HCT116 (cell line): Measurements from ENCODE around the gene CHST4. TPM values are rescaled to one million over a fixed set of nuclear protein-coding genes. Genes with fewer than 3 reads are reported as not detected.
A peak's percentile ranks its signal among the peaks of the same experiment; 100 is the strongest.

Source experiments
- ATAC-seq: fragments of 200-7000 bp; cut with Tn5 transposase; 2 replicates; pipeline ENCODE4 v1.9.1; 2020; ENCODE audit warnings: mild to moderate bottlenecking, moderate library complexity
- BruUV-seq: library from RNA; stranded (reverse); fragments of 400-500 nt; replicated peaks from 2 replicates; lab custom pipeline; 2021; lab: Mats Ljungman, UMichigan
- CTCF ChIA-PET: fragments of 300-600 bp; sonication (Branson Sonifier 250); formaldehyde crosslinking; loops from one replicate; lab custom pipeline; 2021; ENCODE audit warnings: antibody characterized with exemption; lab: Charles Lee
- POLR2A ChIA-PET: fragments of 300-600, 350-600 bp; sonication (Branson Sonifier 250); formaldehyde crosslinking; loops from one replicate; lab custom pipeline; 2021; ENCODE audit warnings: antibody characterized with exemption; lab: Charles Lee
- RAD21 ChIA-PET, 2 experiments: fragments of 300-600 bp; sonication (Branson Sonifier 250); formaldehyde crosslinking; loops; one replicate each; lab custom pipeline; 2023; ENCODE audit warnings: low total read pairs in 2 of 2; ENCODE audit not compliant: uncharacterized antibody in 2 of 2, unreplicated experiment in 2 of 2, low non-redundant PET in 1 of 2; lab: Charles Lee
- DNase-seq: peaks from one replicate; pipeline ENCODE4 v3.0.0-alpha.2; 2010; ENCODE audit warnings: low read depth, low spot score
- H2AFZ ChIP-seq: fragments of 200-600 bp; shearing (Covaris generic), sonication (generic); 2 replicates; pipeline ENCODE4 v1.6.1; 2017; ENCODE audit warnings: low read depth, mixed run types, mixed read lengths, antibody characterized with exemption, low read length; ENCODE audit not compliant: poor library complexity, severe bottlenecking
- H3K27ac ChIP-seq: 2 replicates; pipeline ENCODE4 v1.5.1; 2012; ENCODE audit warnings: low read depth, low read length
- H3K27me3 ChIP-seq: fragments of 200-600 bp; sonication (generic); 2 replicates; pipeline ENCODE4 v1.6.1; 2016; ENCODE audit warnings: mixed run types, low read length, mixed read lengths; ENCODE audit not compliant: insufficient read depth
- H3K36me3 ChIP-seq, 2 experiments: fragments of 200-500 bp in 1 of 2; fragments of 200-600 bp in 1 of 2; sonication (Bioruptor generic) in 1 of 2; sonication (generic) in 1 of 2; 2 replicates each; pipeline versions ENCODE4 v1.5.1 to v1.6.1; 2014 to 2016; ENCODE audit warnings: low read length in 2 of 2, inconsistent platforms in 1 of 2, mixed read lengths in 1 of 2, mixed run types in 1 of 2; ENCODE audit not compliant: insufficient read depth in 2 of 2, control insufficient read depth in 1 of 2
- H3K4me1 ChIP-seq, 2 experiments: fragments of 200-600 bp in 1 of 2; sonication (generic) in 1 of 2; 2 replicates each; pipeline versions ENCODE4 v1.5.1 to v1.6.1; 2012 to 2017; ENCODE audit warnings: low read length in 2 of 2, inconsistent platforms in 1 of 2, mild to moderate bottlenecking in 1 of 2, mixed read lengths in 1 of 2, mixed run types in 1 of 2, moderate library complexity in 1 of 2; ENCODE audit not compliant: insufficient read depth in 2 of 2, control insufficient read depth in 1 of 2
- H3K4me2 ChIP-seq: fragments of 200-600 bp; sonication (generic); 2 replicates; pipeline ENCODE4 v1.6.1; 2017; ENCODE audit warnings: mixed run types, low read length, mixed read lengths
- H3K4me3 ChIP-seq, 2 experiments: fragments of 200-600 bp in 1 of 2; sonication (generic) in 1 of 2; replicated peaks in 1 of 2; 2 replicates each; pipeline ENCODE4 v1.5.1; 2011 to 2016; ENCODE audit warnings: low read length in 2 of 2, control low read depth in 1 of 2, low read depth in 1 of 2, mild to moderate bottlenecking in 1 of 2, mixed read lengths in 1 of 2, mixed run types in 1 of 2
- H3K79me2 ChIP-seq: fragments of 200-600 bp; sonication (generic); 2 replicates; pipeline ENCODE4 v1.6.1; 2017; ENCODE audit warnings: mild to moderate bottlenecking, mixed run types, low read length, moderate library complexity, mixed read lengths; ENCODE audit not compliant: insufficient read depth
- H3K9ac ChIP-seq: fragments of 200-600 bp; sonication (generic); 2 replicates; pipeline ENCODE4 v1.6.1; 2016; ENCODE audit warnings: low read length, mixed read lengths
- H3K9me2 ChIP-seq: fragments of 200-600 bp; sonication (generic), shearing (Covaris generic); 2 replicates; pipeline ENCODE4 v1.6.1; 2017; ENCODE audit warnings: mixed run types, mild to moderate bottlenecking, moderate library complexity; ENCODE audit not compliant: insufficient read depth
- H3K9me3 ChIP-seq, 2 experiments: fragments of 200-500 bp in 1 of 2; fragments of 200-600 bp in 1 of 2; sonication (Bioruptor generic) in 1 of 2; sonication (generic) in 1 of 2; 2 replicates each; pipeline ENCODE4 v1.6.1; 2014 to 2017; ENCODE audit warnings: low read length in 2 of 2, mixed read lengths in 2 of 2, inconsistent platforms in 1 of 2, low read depth in 1 of 2, mild to moderate bottlenecking in 1 of 2, mixed run types in 1 of 2, moderate library complexity in 1 of 2; ENCODE audit not compliant: control insufficient read depth in 1 of 2, insufficient read depth in 1 of 2
- H4K20me1 ChIP-seq: fragments of 200-600 bp; sonication (generic), shearing (Covaris generic); 2 replicates; pipeline ENCODE4 v1.6.1; 2017; ENCODE audit warnings: mixed run types, mild to moderate bottlenecking, moderate library complexity; ENCODE audit not compliant: insufficient read depth
- CEBPB ChIP-seq: IDR thresholded peaks from 2 replicates; pipeline ENCODE4 v1.6.1; 2012; ENCODE audit warnings: low read depth
- CTCF ChIP-seq, 3 experiments: fragments of 200-600 bp in 1 of 3; sonication (generic) in 1 of 3; IDR thresholded peaks in 2 of 3; conservative IDR thresholded peaks in 1 of 3; 2 replicates each; pipeline ENCODE4 v1.5.1; 2012 to 2017; ENCODE audit warnings: low read depth in 2 of 3, low read length in 2 of 3, antibody characterized with exemption in 1 of 3, borderline replicate concordance in 1 of 3, control low read depth in 1 of 3, mild to moderate bottlenecking in 1 of 3, mixed read lengths in 1 of 3, mixed run types in 1 of 3, moderate library complexity in 1 of 3; ENCODE audit not compliant: insufficient read depth in 1 of 3
- ELF1 ChIP-seq: IDR thresholded peaks from 2 replicates; pipeline ENCODE4 v1.6.1; 2012; ENCODE audit warnings: low read depth, borderline replicate concordance
- EZH2phosphoT487 ChIP-seq: fragments of 200-600 bp; IDR thresholded peaks from 2 replicates; pipeline ENCODE4 v1.6.1; 2018; ENCODE audit warnings: antibody characterized with exemption, borderline replicate concordance
- JUND ChIP-seq: IDR thresholded peaks from 2 replicates; pipeline ENCODE4 v1.6.1; 2012
- MAX ChIP-seq: IDR thresholded peaks from 2 replicates; pipeline ENCODE4 v1.6.1; 2012
- POLR2A ChIP-seq: IDR thresholded peaks from 2 replicates; pipeline ENCODE4 v1.7.0; 2011; ENCODE audit warnings: borderline replicate concordance; ENCODE audit not compliant: insufficient read depth, insufficient read length; ENCODE audit errors: extremely low read depth
- SIN3A ChIP-seq: IDR thresholded peaks from 2 replicates; pipeline ENCODE4 v1.6.1; 2012; ENCODE audit warnings: low read depth
- SP1 ChIP-seq: IDR thresholded peaks from 2 replicates; pipeline ENCODE4 v1.6.1; 2012; ENCODE audit warnings: low read depth
- ZFX ChIP-seq: fragments of 450-650 bp; IDR thresholded peaks from 2 replicates; pipeline ENCODE4 v1.6.1; 2017
- ZNF274 ChIP-seq: fragments of 200-500 bp; sonication (Bioruptor generic); IDR thresholded peaks from 2 replicates; pipeline ENCODE4 v1.6.1; 2014; ENCODE audit warnings: mild to moderate bottlenecking, low read depth, low read length, inconsistent platforms
- intact Hi-C: fragments of 100-400 bp; cut with micrococcal nuclease; formaldehyde crosslinking; loops from 2 replicates; pipeline ENCODE4 v1.10.0; 2022
- total RNA-seq: library from RNA; stranded (reverse); gene quantifications from one replicate; pipeline ENCODE4 v1.2.1, GENCODE V29; 2021; ENCODE audit not compliant: unreplicated experiment

CHST4 gene
- total RNA-seq, 1 experiment from 2014 or later, result 0.59 TPM

- TF ChIP-seq CTCF (IDR thresholded peaks at IDR 0.05 in 2 of 3, conservative IDR thresholded peaks at IDR 0.05 in 1 of 3; ENCODE audit: borderline replicate concordance in 1 of 3, insufficient read depth in 1 of 3, low read depth in 2 of 3, low read length in 2 of 3) (no peak), ZNF274 (no peak)
Measured at GRCh38 chr16:71514476-71514875, 11.8 kb upstream of the CHST4 start (continued).

- RAD21 ChIA-PET, result no interaction called here
- TF ChIP-seq JUND, result peak; percentile 53
- peak; percentile 59; the same call in 1 of the 2 replicates for TF ChIP-seq CEBPB
- TF ChIP-seq SIN3A, result no peak
- TF ChIP-seq ELF1, result peak; percentile 35; the same call in 1 of the 2 replicates
- no peak for TF ChIP-seq POLR2A
- TF ChIP-seq EZH2phosphoT487, result no peak
- TF ChIP-seq MAX, result 0 out of 2 replicates have a peak, but pooled peaks have one; percentile 12
- peak; percentile 70; the same call in 1 of the 2 replicates for TF ChIP-seq SP1
- no peak for TF ChIP-seq ZFX
- TF ChIP-seq, all 23 proteins: peak for 5
- H3K4me2 ChIP-seq, result peak overlapping the region; percentile 37; the same call in 1 of the 2 replicates
- no peaks in the 10 kb centered on the region for H3K27me3 ChIP-seq
- no peak for DNase-seq
- no peaks in the 10 kb centered on the region for H3K9me3 ChIP-seq
- H3K9ac ChIP-seq, result no peak overlapping the region
- ChIA-PET POLR2A (no interaction called here), CTCF (no interaction called here)
- no peak overlapping the region for H3K4me3 ChIP-seq
- no peaks in the 10 kb centered on the region for H4K20me1 ChIP-seq
- H3K36me3 ChIP-seq, result no peaks in the 10 kb centered on the region
- no peaks in the 10 kb centered on the region for H3K9me2 ChIP-seq
- ATAC-seq, result peak; percentile 36; the same call in 1 of the 2 replicates
- intact Hi-C loops, result no loop called here
- peaks cover 0 to 31% of the 10 kb centered on the region in 2 experiments; a peak in 1 of 4 replicates for H3K4me1 ChIP-seq
- no peaks in the 10 kb centered on the region for H3K79me2 ChIP-seq
- H2AFZ ChIP-seq, result no peak overlapping the region
- H3K27ac ChIP-seq, result no peak overlapping the region
- BruUV-seq, result no TSS peak
Measured at GRCh38 chr16:71515026-71515425, 11.2 kb upstream of the CHST4 start.
